Globus pallidus (tissue), 1 donor: ENCODE data around the gene SLC35B3.
"Not testable (repeated sequence)": the region's sequence is repeated elsewhere in the genome, so short reads cannot be mapped to it uniquely, and the experiment has no call there.

Experiments
- DNase-seq: peaks from one replicate; pipeline ENCODE4 v3.0.0-alpha.2; 2015; ENCODE audit warnings: low spot score

Gene SLC35B3

GRCh38 chr6:8414844-8415243 lies 20.5 kb downstream of the SLC35B3 start:
- DNase-seq: no peak

- not testable (repeated sequence) for DNase-seq
Observed at GRCh38 chr6:8405946-8406345, 29.4 kb downstream of the SLC35B3 start.

- no peak for DNase-seq
Observed at GRCh38 chr6:8402546-8402945, 32.8 kb downstream of the SLC35B3 start.

GRCh38 chr6:8400663-8401062 lies 34.7 kb downstream of the SLC35B3 start:
- DNase-seq: no peak

- DNase-seq: no peak
Observed at GRCh38 chr6:8392569-8392968, 42.8 kb downstream of the SLC35B3 start.

GRCh38 chr6:8391934-8392333 lies 43.4 kb downstream of the SLC35B3 start:
- no peak for DNase-seq

- no peak for DNase-seq
Observed at GRCh38 chr6:8389036-8389818, 46.1 kb downstream of the SLC35B3 start.

- DNase-seq: no peak
Observed at GRCh38 chr6:8387942-8388437, 47.4 kb downstream of the SLC35B3 start.

- no peak for DNase-seq
Observed at GRCh38 chr6:8383584-8383983, 51.8 kb downstream of the SLC35B3 start.

- DNase-seq: no peak
Observed at GRCh38 chr6:8382434-8382833, 52.9 kb downstream of the SLC35B3 start.

- DNase-seq: no peak
Observed at GRCh38 chr6:8375916-8376315, 59.4 kb downstream of the SLC35B3 start.
